Liver (tissue), 3 donors: ENCODE measurements around the gene RIOX2.

ENCODE experiments used
- TAF1 ChIP-seq: conservative IDR thresholded peaks from 2 replicates; pipeline ENCODE4 v1.6.1; 2016; ENCODE audit warnings: antibody characterized with exemption, mild to moderate bottlenecking
- YY1 ChIP-seq: IDR thresholded peaks from 2 replicates; pipeline ENCODE4 v1.6.1; 2016; ENCODE audit warnings: antibody characterized with exemption, mild to moderate bottlenecking
- ZBTB33 ChIP-seq: IDR thresholded peaks from 2 replicates; pipeline ENCODE4 v1.6.1; 2016; ENCODE audit warnings: antibody characterized with exemption
- TF ChIP-seq, protein P1 (sequence below): IDR thresholded peaks from 2 replicates; pipeline ENCODE4 v1.6.1; 2016; ENCODE audit warnings: antibody characterized with exemption
- TF ChIP-seq, protein P2 (sequence below): fragments of 150-350 bp; IDR thresholded peaks from 2 replicates; pipeline ENCODE4 v1.5.1; 2017; ENCODE audit warnings: improper control_type of control experiment, low read depth, low read length; ENCODE audit not compliant: missing input control
- donor health status: healthy.
- donor health status: healthy.

GRCh38 chr3:97970156-97970555, 2.1 kb downstream of the RIOX2 start:
- TF ChIP-seq TAF1 = no peak
- TF ChIP-seq, protein P1, sequence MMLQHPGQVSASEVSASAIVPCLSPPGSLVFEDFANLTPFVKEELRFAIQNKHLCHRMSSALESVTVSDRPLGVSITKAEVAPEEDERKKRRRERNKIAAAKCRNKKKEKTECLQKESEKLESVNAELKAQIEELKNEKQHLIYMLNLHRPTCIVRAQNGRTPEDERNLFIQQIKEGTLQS = no peak
- TF ChIP-seq, protein P2, sequence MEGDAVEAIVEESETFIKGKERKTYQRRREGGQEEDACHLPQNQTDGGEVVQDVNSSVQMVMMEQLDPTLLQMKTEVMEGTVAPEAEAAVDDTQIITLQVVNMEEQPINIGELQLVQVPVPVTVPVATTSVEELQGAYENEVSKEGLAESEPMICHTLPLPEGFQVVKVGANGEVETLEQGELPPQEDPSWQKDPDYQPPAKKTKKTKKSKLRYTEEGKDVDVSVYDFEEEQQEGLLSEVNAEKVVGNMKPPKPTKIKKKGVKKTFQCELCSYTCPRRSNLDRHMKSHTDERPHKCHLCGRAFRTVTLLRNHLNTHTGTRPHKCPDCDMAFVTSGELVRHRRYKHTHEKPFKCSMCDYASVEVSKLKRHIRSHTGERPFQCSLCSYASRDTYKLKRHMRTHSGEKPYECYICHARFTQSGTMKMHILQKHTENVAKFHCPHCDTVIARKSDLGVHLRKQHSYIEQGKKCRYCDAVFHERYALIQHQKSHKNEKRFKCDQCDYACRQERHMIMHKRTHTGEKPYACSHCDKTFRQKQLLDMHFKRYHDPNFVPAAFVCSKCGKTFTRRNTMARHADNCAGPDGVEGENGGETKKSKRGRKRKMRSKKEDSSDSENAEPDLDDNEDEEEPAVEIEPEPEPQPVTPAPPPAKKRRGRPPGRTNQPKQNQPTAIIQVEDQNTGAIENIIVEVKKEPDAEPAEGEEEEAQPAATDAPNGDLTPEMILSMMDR = no peak
- no peak for TF ChIP-seq YY1
- TF ChIP-seq ZBTB33 = no peak
